Astrocyte of the spinal cord (primary cell): ENCODE measurements around the gene MEF2C.

Source experiments
- DNase-seq: peaks from one replicate; pipeline ENCODE4 v3.0.0; 2011; ENCODE audit warnings: low read depth, low spot score
- H3K4me3 ChIP-seq: 2 replicates; pipeline ENCODE4 v1.5.1; 2011; ENCODE audit warnings: low read depth, mild to moderate bottlenecking, low read length, moderate library complexity
- in situ Hi-C: cut with HindIII; loops from 2 replicates; pipeline ENCODE4 v1.10.0; 2017; ENCODE audit warnings: low sequenced_read_pairs
- TF ChIP-seq, protein P1 (sequence below): IDR thresholded peaks from 2 replicates; pipeline ENCODE4 v1.5.1; 2012; ENCODE audit warnings: low read depth, mild to moderate bottlenecking, low read length, inconsistent platforms

MEF2C gene

DNA sequence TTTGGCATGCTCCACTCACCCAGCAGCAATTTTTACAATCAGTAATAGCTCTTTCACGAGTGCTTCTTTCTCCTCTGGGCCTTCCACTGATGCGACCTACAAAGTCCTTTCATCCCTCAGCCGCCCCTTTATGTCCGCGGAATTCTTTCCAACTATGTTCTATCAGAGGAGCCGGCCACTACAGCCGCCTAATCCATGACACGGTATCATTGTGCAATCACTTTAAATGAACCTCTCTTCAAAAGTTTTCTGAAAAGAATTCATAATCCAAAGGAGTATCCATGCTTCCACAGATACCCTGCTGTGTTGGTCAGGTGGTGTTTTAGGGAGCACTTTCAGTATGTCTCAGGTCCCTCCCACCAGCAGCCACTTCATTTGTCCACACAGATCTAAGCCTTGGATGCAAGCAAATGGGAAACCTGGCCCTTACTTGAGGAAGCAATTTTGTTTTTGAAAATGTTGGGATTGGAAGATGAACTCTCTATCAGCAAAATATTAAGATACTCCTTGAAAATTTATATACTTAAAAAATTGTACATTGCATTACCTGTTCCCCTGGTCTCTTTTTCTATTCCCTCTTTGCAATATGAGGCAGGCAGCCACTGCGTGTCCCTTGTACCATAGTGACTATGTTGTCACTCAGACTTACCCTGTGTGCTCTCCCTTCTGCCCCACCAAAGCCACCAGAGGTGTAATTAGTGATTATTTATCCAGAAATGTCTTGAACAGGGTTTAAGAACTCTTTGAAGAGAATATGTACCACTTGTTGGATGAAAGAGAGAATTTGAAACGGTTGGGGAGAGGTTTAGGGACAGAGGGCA is 12.9 kb upstream of the MEF2C start:
- no peak overlapping the region for H3K4me3 ChIP-seq
- DNase-seq = no peak
- TF ChIP-seq, protein P1, sequence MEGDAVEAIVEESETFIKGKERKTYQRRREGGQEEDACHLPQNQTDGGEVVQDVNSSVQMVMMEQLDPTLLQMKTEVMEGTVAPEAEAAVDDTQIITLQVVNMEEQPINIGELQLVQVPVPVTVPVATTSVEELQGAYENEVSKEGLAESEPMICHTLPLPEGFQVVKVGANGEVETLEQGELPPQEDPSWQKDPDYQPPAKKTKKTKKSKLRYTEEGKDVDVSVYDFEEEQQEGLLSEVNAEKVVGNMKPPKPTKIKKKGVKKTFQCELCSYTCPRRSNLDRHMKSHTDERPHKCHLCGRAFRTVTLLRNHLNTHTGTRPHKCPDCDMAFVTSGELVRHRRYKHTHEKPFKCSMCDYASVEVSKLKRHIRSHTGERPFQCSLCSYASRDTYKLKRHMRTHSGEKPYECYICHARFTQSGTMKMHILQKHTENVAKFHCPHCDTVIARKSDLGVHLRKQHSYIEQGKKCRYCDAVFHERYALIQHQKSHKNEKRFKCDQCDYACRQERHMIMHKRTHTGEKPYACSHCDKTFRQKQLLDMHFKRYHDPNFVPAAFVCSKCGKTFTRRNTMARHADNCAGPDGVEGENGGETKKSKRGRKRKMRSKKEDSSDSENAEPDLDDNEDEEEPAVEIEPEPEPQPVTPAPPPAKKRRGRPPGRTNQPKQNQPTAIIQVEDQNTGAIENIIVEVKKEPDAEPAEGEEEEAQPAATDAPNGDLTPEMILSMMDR = no peak
- in situ Hi-C loops = no loop called here

DNA sequence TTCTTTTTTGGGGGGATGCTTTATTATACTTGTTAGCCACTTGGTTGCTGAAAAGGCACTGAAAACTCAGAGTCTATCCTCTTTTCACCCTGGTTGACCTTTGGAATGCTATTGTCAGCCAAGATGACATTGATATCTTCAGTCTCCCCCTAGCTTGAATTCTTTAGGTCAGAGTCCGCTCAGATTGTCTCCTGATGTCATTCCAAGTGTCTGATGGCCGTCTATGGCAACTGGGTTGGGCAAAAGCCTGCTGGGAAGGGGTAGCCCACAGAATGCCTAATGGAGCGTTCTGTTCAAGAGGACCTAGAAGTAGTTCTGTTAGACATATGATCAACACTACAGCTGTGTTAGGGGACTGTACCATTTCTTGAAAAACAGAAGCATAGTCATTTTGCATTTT is 9.7 kb upstream of the MEF2C start:
- DNase-seq = no peak
- in situ Hi-C loops = no loop called here
- TF ChIP-seq, protein P1 = no peak
- no peak overlapping the region for H3K4me3 ChIP-seq

DNA sequence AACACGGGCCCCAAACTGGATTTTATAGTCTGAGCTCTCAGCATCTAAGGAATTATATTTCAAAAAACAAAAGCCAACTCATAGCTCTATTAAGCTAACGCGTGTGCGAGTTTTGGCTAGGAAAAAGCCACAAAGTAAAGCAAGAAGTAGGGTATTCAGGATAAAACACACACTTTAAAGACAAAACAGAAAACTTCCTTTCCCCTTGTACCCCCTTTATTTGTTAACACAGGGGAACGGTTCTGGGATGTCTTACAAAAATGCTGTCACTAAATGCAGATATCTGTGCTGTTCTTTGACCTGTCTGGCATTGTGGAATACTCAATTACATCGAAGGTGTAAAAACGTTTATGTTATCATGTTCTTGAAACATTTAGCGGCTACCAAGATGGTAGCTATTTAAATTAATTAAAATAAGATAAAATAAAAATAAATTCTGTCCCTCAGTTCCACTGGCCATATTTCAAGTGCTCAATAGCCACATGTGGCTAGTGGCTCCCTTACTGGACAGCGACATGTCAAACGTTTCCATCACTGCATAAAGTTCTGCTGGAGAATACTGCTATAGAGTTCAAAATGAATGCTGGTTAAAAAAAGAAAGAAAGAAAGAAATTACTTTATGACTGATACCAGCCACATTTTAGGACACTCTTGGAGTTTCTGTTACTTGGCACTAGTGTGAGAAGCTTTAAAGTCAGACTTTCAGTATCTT is 7.2 kb upstream of the MEF2C start:
- peak overlapping the region; percentile 65 for H3K4me3 ChIP-seq
- in situ Hi-C loops = no loop called here

DNA sequence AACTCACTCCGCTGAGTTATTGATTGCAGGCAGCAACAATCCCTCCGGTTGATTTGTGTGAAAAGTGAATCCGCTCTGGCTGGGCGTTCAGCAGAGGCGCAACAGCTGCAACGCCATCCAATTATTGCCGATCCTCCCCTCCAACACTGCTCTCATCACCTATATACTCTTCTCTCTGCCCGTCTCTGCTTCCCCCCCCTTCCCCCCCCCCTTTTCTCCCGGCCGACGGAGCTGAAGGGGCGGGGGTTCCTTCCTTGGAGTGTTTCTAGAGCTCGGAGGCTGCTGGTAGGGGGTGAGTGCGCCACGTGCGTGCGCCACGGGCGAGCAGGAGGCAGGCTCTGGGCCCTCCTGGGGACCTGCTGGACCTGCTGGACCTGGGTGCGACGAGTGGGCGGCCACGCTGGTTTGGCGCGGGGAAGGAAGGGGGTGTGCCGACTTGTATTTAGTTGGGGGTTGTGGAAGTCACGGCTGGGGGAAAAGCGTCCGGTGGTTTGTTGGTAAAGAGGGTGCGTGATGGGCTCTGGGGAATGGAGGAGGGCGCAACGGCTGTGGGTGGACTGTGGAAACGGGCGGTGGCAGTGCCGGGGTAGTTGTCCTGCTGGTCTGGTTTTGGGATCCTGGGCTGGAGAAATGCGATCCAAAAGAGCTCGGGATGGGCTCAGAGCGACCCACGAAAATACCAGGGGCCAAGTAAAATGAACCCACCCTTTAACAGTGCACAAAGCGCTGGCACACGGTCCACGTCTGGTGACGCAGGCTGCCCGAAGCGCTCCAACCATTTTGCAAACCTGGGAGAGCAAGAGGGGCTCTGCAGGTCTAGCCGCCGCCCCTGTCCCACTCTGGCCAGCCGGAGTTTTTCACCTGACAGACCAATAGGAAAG is 6.4 kb upstream of the MEF2C start:
- TF ChIP-seq, protein P1 = no peak
- peak overlapping the region; percentile 65 for H3K4me3 ChIP-seq
- DNase-seq = peak; percentile 62
- in situ Hi-C loops = no loop called here

More for the DNA sequence above, 7.2 kb upstream of the MEF2C start:
- TF ChIP-seq, protein P1 = no peak
- DNase-seq = no peak

DNA sequence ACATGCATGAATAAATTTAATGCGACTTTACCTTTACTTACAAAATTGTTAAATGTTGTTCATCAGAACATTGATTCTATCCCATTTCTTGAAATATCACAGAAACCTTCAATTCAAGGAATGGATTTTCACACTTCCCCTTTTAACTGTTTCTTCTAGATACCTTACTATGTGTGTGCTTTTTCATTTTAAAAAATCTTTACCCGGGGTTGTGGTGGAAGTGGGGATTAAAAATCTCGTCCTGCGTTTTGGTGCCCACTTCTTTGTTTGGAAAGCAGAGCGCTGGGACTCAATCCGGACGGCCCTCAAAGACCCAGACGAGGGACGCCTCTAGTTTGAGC is 5.8 kb upstream of the MEF2C start:
- in situ Hi-C loops = no loop called here
- no peak for DNase-seq
- TF ChIP-seq, protein P1 = no peak
- H3K4me3 ChIP-seq = peak overlapping the region; percentile 65

DNA sequence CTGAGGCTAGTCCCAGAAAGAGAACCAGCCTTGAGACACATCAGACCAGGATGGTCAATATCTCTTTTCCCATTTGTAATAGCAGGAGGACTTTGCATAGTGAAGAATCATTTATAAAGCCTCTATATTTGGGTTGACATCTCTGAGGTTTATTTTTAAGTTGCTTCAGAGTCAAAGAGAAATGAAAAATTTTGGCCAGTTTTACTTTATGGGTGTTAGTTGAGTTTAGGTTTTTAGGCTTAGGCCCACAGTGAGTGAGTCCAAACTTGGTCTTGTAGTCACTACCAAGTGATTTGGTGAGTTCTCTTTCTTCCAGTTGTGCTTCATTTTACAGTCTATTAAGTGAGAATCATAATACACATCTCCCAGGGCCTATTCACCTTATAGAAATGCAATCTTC is 5.3 kb upstream of the MEF2C start:
- TF ChIP-seq, protein P1 = no peak

More for the DNA sequence above, 5.3 kb upstream of the MEF2C start:
- DNase-seq = no peak
- in situ Hi-C loops = no loop called here
- no peak overlapping the region for H3K4me3 ChIP-seq
